CD4-positive, alpha-beta T cell treated with Interleukin-6 at 100 ng/mL for 8 hours (primary cell): ENCODE results near the gene STRBP.
A peak's percentile ranks its signal among the peaks of the same experiment; 100 is the strongest.
"Not testable (repeated sequence)": the region's sequence is repeated elsewhere in the genome, so short reads cannot be mapped to it uniquely, and the experiment has no call there.

Experiments
- DNase-seq: peaks from one replicate; pipeline ENCODE4 v3.0.0-alpha.2; 2020; ENCODE audit warnings: mixed read lengths, low spot score

Gene STRBP

DNA sequence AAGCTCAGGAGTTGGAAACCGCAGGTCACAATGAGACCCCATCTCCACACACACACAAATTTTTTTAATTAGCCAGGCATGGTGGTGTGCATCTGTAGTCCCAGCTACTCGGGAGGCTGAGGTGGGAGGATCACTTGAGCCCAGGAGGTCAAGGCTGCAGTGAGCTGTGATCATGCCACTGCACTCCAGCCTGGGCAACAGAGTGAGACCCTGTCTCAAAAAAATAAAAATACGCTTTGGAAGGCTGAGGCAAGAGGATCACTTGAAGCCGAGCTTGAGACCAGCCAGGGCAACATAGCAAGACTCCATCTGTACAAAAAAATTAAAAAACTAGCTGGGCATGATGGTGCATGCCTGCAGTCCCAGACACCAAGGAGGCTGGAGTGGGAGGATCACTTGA, 19.2 kb downstream of the STRBP start:
- DNase-seq, result not testable (repeated sequence)

DNA sequence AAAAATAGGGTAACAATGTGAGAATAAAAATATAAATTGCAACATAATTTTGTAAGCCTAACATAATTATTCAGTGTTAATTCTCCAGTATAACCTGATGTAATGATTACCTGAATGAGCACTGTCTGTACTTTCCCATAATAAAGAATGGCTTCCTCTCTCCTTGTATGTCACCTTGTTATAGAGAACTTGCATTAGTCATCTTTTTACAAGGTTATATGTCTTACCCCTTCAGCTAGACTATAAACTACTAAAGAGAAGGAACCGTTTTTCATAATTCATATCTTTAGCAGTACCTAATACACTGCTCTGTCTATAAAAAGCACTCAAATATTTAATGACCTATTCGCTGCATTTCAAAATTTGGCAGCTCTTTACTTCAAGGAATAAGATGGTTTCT, 19.8 kb downstream of the STRBP start:
- no peak for DNase-seq

DNA sequence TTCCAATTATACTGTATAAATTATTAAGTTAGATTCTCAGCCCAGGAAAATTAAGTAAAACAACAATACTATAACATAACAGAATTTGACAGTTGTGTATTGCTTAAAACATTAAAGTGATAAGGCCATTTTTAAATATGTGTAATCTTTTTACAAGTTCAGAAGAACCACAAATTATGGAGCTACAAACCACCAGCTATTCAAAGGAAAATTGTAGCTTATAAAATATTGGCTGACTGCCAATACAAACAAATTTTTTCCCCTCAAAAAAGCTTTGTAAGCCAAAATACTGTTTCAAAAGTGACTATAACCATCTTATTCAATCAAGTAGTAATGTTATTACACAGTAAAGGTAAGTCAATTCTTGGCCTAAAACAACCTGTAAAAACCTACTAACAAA, 21.9 kb downstream of the STRBP start:
- DNase-seq, result no peak

DNA sequence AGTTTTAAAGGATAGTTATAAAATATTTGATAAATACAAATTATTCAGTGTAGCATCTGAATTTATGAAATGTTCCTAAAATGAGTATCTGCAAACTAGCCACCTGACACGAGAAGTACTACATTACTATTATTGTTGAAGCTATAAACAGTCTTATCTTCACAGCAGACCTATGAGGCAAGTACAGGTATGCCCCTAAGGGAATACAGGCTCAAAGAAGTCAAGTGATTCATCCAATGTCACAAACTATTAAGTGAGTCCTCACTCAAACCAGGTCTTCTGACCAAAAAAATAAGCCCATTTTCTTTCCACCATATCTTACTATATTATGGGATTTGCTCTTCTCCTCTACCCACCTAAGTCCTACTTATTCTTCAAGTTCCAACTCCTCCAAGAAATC, 28.7 kb downstream of the STRBP start:
- DNase-seq, result no peak

DNA sequence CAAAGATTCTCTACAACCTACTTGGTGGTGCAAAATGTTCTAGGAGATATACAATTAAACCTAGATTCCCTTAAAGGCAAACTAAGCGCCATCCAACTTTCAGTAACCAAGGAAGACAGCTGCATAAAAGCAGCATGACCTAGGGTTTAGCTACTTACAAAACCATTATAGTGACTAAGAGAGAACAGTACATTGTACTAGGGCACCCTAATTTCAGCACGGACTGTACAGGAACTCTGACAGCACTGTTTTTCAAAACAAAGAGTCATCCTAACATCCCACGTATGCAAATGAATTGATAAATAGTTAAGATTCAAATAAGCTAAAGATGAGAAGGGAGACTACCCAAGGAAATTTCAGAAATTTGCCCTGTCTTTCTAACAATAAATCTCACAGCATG, 30.0 kb downstream of the STRBP start:
- no peak for DNase-seq

DNA sequence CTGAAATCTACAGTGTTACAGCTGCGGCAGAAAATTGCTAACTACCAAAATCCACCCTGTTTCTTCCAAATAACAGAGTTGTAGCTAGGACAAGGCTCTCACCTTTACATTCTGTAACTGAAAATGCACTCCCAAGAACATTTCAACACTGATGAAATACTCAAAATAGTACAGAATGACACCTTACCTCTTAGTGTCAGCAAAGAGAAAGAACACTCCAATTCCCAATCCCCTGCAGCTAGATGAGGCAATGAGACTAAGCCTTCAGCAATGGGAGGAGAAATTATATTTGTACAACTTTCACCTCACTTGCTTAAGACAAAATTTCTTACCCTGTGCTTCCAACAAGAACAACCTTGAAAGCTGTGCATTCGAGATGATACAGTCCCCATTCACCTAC, 31.2 kb downstream of the STRBP start:
- DNase-seq, result no peak

DNA sequence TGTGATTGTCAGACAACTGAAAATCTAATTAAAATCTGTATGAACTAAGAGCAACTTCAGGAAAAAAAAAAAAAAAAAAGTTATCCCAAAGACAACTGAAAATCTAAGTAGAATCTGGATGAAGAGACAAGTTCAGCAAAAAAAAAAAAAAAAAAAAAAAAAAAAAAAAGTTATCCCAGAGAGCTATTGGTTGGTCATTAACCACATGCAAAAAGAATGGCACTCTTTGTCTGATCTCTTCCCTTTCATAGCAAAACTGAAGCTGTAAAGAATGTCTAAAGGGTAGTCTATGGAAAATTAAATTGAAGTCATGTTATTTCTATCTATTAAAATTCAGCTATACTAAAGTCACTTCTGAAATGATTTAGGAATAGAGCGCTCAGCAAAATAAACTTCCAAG, 32.9 kb downstream of the STRBP start:
- DNase-seq, result no peak

DNA sequence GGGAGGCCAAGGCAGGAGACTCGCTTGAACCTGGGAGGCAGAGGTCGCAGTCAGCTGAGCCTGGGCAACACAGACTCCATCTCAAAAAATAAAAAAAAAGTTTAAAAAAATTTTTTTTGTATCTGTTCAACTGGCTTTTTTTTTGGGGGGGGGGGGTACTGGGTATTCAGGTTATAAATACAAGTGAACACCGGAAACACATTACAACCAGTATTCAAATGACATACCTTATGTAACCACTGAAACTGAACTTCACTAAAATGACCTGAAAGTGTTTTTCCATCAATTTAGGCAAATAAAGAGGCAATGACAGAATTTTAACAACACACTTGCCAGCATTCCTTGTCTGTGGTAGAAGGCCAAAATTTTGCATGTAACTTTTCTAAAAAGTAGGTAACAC, 33.5 kb downstream of the STRBP start:
- DNase-seq, result no peak

DNA sequence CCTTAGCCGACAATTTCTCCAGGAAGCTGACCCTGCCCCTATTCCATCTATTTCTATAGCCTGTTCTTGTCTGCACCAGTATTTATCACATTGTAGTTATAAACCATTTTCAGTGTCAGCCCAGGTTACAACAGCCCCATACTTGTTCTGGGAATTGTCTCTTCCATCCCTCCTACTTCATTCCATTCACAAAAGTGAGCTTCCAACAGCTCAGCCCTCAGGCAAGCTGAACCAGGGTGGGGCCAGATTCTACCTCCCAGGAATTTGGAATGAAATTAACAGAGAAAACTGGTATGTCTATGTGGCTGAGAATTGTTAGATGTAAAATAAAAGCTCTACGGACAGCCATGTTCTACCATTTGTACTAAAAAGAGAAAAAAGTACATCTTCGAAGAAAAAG, 36.1 kb downstream of the STRBP start:
- no peak for DNase-seq

DNA sequence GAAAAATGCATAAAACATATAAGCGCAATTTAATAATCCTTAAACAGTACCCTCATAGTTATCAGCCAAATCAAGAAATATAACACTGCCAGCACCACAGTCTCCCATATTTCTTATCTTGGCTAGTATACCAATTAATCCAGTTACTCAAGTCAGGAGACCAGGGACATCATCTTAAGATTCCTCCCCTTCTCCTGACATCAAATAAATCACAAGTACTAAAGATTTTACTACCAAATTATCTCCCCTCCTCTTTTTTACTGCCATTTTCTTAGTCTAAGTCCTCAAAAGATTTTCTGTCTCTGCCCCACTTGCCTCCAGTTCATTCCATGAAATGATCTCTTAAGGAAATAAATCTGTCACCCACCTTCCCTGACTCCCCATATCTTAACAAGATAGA, 37.0 kb downstream of the STRBP start:
- no peak for DNase-seq

DNA sequence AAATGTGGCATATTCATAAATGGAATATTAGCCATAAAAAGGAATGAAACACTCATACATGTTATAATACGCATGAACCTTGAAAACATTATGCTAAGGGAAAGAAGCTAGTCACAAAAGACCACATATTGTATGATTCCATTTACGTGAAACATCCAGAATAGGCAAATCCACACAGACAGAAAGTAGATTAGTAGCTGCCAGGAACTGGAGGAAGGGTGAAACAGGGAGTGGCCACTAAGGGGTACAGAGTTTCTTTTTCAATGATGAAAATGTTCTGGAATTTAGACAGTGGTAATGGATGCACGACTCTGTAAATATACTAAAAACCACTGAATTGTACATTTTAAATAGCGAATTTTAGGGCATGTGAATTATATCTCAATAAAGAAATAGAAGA, 39.4 kb downstream of the STRBP start:
- DNase-seq, result no peak

DNA sequence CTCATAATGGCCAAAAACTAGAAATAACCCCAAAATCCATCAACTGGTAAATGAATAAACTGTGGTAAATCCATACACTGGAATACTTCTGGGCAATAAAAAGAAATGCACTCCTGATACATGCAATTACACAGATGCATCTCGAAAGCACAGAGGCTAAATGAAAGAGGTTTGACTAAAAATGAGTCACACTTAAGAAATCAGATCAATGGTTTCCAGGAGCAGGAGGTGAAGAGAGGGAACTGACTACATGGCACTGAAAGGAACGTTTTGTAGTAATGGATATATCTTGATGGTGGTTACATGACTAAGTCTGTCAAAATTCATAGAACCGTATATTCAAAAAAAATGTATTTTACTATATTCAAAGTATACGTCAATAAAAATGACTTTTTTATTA, 42.4 kb downstream of the STRBP start:
- no peak for DNase-seq

DNA sequence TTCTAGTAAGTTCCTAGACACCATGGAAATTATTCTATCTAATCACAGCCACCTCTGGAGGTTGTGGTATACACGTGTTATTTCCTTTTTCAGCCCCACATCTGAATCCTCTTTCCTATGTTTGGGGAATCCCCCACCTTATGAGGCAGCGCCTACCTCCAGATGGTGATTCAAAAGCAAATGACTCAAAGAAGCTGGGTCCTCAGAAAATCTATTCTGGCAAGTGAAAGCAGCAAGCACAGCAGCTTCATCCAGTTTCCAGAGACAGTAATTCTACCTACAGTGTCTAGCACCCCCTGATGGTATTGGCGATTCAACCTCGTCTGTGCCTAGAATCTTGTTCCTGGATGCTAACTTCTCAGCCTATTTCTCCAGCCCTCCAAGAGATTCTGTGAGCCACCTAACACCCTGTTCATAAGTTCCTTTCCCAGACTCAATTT, 43.0 kb downstream of the STRBP start:
- peak; percentile 56 for DNase-seq

DNA sequence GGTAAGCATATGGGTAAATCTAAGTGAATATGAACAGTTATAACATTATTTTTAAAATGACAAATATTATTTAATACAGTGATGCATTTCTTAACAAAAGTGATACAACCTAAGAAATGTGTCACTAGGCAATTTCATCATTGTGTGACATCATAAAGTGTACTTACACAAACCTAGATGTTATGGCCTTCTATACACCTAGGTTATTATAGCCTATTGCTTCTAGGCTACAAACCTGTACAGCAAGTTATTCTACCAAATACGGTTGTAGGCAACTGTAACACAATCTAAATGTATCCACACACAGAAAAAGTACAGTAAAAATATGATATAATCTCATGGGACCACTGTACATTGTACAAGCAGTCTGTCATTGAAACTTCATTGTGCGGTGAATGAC, 48.3 kb downstream of the STRBP start:
- no peak for DNase-seq

DNA sequence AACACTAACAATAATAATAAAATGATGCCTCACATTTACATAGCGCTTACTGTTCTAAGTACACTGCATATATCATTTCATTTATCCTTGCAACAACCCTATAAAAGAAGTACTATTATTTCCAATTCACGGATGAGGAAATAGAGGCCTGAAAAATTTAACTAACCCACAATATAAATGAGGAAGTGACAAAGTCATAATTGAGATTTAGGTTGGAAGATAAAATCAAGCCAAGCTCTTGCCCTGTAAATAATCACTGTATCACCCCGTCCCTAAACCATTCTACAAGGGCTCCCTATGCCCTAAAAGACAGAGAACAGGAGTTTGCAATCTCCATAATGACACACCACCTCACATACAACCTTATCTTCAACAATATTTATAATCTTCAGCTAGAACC, 49.6 kb downstream of the STRBP start:
- DNase-seq, result no peak

DNA sequence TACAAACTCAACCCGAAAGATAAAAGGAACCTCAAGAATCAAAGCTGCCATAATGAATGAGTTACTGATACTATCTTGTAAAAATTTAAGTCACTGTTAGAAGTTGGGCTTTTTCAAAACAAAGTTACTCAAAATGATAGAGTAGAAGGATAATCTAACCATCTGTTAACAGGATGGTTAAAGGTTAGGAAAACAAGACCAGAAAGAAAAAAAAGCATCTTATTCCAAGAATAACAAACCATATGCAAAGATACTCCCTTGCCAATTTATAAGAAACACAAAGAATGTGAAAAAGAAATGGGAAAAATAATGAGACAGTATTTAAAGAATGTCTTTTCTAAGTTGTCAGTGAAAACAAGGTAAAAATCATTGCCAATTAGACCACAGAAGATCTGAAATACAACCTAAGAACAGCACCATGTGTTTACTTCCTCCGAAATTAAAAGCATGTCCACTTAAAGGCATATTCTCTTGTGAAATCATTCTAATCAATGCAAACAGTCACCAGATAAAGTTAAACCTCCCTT, 51.2 kb downstream of the STRBP start:
- no peak for DNase-seq

DNA sequence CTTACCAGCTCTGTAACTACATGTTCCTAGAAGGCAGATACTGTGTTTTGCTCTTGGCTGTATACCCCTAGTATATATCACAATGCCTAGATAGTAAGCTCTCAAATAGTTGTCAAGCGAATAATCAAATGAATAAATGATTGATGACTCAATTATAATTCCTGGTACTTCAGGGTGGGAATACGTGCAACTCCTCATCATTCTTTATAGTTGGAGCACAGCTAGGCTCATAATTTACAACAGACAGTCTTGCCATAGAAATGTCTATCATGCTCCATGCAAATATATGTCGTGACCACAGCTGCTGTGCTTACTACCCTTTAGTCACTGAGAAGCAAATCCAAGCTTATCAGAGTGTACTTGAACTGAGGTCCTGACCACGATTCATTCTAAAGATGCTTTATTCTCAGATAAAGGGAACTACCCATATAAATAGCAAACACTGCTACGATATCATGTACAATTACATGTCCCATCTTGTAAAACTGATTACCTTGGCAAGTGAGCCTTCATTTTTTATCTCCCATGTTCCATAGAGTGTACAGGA, 52.1 kb downstream of the STRBP start:
- DNase-seq, result no peak

DNA sequence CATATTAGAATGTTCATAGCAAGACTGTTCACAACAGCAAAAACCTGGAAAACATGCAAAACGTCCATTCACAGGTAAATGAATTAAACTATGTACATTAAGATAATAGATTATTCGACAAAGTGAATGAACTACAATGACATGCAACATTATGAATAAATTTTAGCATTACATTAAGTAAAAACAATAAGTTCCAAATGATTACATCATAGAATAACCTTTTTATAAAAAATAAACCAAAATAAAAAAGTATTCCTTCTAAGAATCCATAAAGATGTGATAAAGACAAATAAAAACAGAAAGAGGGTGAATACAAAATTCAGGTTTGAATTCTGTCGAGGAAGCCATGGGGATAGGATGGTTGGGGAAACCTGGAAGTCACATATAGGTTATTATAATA, 57.3 kb downstream of the STRBP start:
- no peak for DNase-seq

DNA sequence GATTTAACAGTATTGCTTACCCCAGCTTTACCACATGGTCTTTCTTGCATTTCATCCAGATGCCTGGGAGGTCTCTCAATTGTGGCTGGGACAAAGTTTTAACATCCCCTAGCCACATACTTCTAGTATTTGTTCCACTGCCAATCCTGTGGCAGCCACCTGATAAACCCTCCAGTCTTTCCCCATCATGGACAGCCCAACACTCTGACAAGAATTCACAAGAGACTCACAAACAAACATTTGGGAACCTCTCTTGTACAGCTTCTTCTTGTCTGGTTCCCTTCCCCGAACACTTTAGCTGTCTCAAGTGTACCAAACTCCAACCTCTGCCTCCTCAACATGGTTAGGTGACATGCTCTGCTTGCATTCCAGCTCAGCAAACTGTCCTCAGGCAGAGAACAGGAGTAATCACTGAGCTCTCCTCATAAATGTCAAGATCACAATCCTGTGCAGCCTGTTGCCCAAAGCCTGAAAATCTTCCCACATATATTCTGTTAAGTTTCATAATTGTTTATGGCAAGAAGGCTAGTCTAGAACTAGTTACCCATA, 59.7 kb downstream of the STRBP start:
- no peak for DNase-seq

DNA sequence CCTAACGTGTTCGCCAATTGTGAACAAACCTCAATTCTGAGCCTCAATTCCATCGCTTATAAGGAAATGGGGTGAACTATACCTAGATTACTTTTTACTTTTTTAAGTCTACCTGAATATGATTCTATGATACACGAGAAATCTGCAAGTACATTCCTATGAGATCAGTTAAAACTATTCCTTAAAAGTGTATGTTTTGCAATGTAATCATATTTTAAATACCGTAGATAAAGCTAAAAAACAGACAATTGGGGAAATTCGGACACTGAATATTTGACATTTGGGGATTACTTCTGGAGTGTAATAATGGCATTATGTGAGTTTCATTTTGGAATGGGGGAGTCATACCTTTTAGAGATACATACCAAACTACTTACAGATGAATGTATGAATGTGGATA, 62.3 kb downstream of the STRBP start:
- no peak for DNase-seq

DNA sequence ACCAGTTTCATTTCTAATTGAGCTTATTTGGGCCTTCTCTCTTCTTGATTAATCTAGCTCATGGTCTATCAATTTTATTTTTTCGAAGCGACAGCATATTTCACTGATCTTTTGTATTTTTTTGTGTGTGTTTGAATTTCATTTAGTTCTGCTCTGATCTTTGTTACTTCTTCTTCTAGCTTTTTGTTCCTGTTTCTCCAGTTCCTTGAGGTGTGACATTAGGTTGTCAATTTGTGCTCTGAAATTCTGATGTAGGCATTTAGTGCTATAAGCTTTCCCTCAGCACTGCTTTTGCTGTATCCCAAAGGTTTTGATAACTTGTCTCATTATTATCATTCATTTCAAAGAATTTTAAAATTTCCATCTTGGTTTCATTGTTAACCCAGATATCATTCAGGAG, 67.3 kb downstream of the STRBP start:
- DNase-seq, result no peak

DNA sequence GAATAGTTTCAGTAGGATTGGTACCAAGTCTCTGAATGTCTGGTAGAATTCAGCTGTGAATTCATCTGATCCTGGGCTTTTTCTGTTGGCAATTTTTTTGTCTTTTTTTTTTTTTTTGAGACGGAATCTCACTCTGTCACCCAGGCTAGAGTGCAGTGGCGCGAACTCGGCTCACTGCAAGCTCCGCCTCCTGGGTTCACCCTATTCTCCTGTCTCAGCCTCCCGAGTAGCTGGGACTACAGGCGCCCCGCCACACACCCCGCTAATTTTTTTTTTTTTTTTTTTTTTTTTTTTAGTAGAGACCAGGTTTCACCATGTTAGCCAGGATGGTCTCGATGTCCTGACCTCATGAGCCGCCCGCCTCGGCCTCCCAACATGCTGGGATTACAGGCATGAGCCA, 67.9 kb downstream of the STRBP start:
- DNase-seq, result not testable (repeated sequence)

DNA sequence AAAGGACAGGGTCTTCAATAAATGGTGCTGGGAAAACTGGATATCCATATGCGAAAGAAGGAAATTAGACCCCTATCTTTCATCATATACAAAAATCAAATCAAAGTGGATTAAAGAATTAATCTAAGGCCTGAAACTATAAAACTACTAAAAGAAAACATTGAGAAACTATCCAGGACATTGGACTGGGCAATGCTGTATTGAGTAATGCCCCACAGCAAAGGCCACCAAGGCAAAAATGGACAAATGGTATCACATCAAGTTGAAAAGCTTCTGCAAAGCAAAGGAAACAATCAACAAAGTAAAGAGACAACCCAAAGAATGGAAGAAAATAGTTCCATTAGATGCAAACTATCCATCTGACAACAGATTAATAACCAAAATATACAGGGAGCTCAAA, 72.3 kb downstream of the STRBP start:
- DNase-seq, result no peak

DNA sequence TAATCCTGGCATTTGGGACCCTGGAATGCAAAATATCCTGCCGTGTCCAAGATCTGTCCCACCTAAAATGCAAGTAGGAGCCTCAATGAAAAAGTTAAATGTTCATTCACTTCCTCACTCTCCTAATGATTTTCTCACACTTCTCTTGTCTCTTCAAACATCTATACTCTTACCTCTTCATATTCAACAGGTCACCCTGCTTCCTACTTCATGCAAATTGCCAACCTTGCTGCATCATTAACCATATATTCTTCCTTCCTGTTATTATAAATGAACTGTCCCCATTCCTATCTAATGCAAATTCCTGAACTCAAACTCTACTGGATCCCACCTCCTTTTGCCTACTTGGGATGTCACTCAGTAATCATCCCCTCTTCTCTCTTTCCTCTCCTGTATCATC, 74.4 kb downstream of the STRBP start:
- no peak for DNase-seq
